Neural crest cell (in vitro differentiated cells): ENCODE results near the gene PGAM5. TPM values are rescaled to one million over a fixed set of nuclear protein-coding genes. Genes with fewer than 3 reads are reported as not detected.

ENCODE experiments used
- DNase-seq: peaks from one replicate; pipeline ENCODE4 v3.0.0; 2021; ENCODE audit warnings: low read depth, mixed read lengths, low spot score
- H3K27ac Mint-ChIP-seq: one replicate; pipeline ENCODE4 v1.8.0; 2021; ENCODE audit warnings: mild to moderate bottlenecking, mixed read lengths; ENCODE audit not compliant: unreplicated experiment
- H3K27me3 Mint-ChIP-seq: 2 replicates; pipeline ENCODE4 v1.8.0; 2021; ENCODE audit warnings: low read depth, mild to moderate bottlenecking, mixed read lengths
- H3K36me3 Mint-ChIP-seq: 2 replicates; pipeline ENCODE4 v1.8.0; 2021; ENCODE audit warnings: low read depth, mild to moderate bottlenecking, mixed read lengths
- H3K4me1 Mint-ChIP-seq: 2 replicates; pipeline ENCODE4 v1.8.0; 2021; ENCODE audit warnings: mixed read lengths
- H3K4me3 Mint-ChIP-seq: one replicate; pipeline ENCODE4 v1.8.0; 2021; ENCODE audit warnings: mild to moderate bottlenecking, mixed read lengths
- H3K9me3 Mint-ChIP-seq: 2 replicates; pipeline ENCODE4 v1.8.0; 2021; ENCODE audit warnings: mixed read lengths
- CTCF ChIP-seq: fragments of 200-600 bp; sonication (generic); conservative IDR thresholded peaks from 2 replicates; pipeline ENCODE4 v1.5.0; 2021; ENCODE audit warnings: antibody characterized with exemption, mild to moderate bottlenecking
- total RNA-seq: library from RNA; stranded (reverse); gene quantifications from 2 replicates; pipeline ENCODE4 v1.2.1, GENCODE V29; 2021

The PGAM5 gene
- total RNA-seq, 1 donor from 2014 or later: 61.5 TPM

GRCh38 chr12:132736913-132737312 lies 26.3 kb downstream of the PGAM5 start:
- no peak for DNase-seq
- TF ChIP-seq CTCF: no peak

GRCh38 chr12:132739600-132740312 lies 29.1 kb downstream of the PGAM5 start:
- Mint-ChIP-seq H3K27me3 (no peaks in the 10 kb centered on the region), H3K36me3 (peaks cover 33% of the 10 kb centered on the region), H3K27ac (no peak overlapping the region), H3K4me3 (no peak overlapping the region), H3K4me1 (no peaks in the 10 kb centered on the region), H3K9me3 (peaks cover 4% of the 10 kb centered on the region)
- no peak for DNase-seq
- no peak for TF ChIP-seq CTCF

More at GRCh38 chr12:132736913-132737312, 26.3 kb downstream of the PGAM5 start:
- Mint-ChIP-seq H3K9me3 (no peaks in the 10 kb centered on the region), H3K27ac (peak overlapping the region; percentile 88), H3K27me3 (no peaks in the 10 kb centered on the region), H3K4me1 (no peaks in the 10 kb centered on the region), H3K4me3 (no peak overlapping the region), H3K36me3 (peaks cover 28% of the 10 kb centered on the region)

- Mint-ChIP-seq H3K27me3 (no peaks in the 10 kb centered on the region), H3K9me3 (peaks cover 4% of the 10 kb centered on the region), H3K36me3 (peaks cover 36% of the 10 kb centered on the region), H3K4me1 (no peaks in the 10 kb centered on the region), H3K4me3 (no peak overlapping the region), H3K27ac (no peak overlapping the region)
- no peak for TF ChIP-seq CTCF
- no peak for DNase-seq
These were observed 29.6 kb downstream of the PGAM5 start for GRCh38 chr12:132740313-132740646.

- TF ChIP-seq CTCF: no peak
- DNase-seq: no peak
- peaks cover 4% of the 10 kb centered on the region for H3K9me3 Mint-ChIP-seq
- H3K27ac Mint-ChIP-seq: no peak overlapping the region
- H3K4me1 Mint-ChIP-seq: no peaks in the 10 kb centered on the region
- H3K4me3 Mint-ChIP-seq: no peak overlapping the region
- H3K36me3 Mint-ChIP-seq: peaks cover 36% of the 10 kb centered on the region
- H3K27me3 Mint-ChIP-seq: no peaks in the 10 kb centered on the region
These were observed 30.0 kb downstream of the PGAM5 start for GRCh38 chr12:132740652-132741051.

GRCh38 chr12:132741620-132742019 lies 31.0 kb downstream of the PGAM5 start:
- H3K27ac Mint-ChIP-seq: no peak overlapping the region
- H3K4me3 Mint-ChIP-seq: no peak overlapping the region
- peaks cover 40% of the 10 kb centered on the region for H3K36me3 Mint-ChIP-seq
- H3K27me3 Mint-ChIP-seq: no peaks in the 10 kb centered on the region
- DNase-seq: no peak
- no peaks in the 10 kb centered on the region for H3K4me1 Mint-ChIP-seq
- no peak for TF ChIP-seq CTCF
- H3K9me3 Mint-ChIP-seq: peaks cover 4% of the 10 kb centered on the region
